Measurements from ENCODE around the gene TRIM59.
A peak's percentile ranks its signal among the peaks of the same experiment; 100 is the strongest.

The TRIM59 gene

DNA sequence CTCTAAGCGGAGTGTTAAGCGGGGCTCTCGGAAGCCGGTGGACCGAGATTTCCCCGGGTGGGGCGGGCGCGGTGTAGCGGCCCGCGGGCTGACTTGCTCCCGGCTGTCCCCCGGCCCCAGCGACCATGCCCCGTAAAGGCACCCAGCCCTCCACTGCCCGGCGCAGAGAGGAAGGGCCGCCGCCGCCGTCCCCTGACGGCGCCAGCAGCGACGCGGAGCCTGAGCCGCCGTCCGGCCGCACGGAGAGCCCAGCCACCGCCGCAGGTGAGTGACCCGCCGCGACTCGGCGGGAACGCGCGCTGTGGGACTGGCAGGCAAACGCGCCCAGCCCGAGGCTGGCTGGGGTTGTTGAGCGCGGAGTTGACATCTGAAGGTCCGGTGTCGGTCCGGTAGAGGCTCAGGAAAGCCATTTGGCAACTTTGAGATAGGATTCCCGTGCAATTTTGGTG, 48.9 kb downstream of the TRIM59 start:
- peak overlapping the region; percentile 91 for H3K27ac ChIP-seq (ENCODE audit: extremely low read depth, low read depth, low read length)
- H3K36me3 ChIP-seq (ENCODE audit: control insufficient read depth in 2 of 2, insufficient read depth in 1 of 2, low read length in 2 of 2) = peaks cover 5 to 42% of the 10 kb centered on the region in 2 experiments; a peak in 2 of 3 replicates
- CTCF ChIA-PET = interaction anchor here (0.6 kb wide), 1 partner anchor 25 kb away, joined by 4 read pairs; no protein-coding TSS in a partner anchor
- H3K4me1 ChIP-seq (ENCODE audit: control insufficient read depth, insufficient read depth, low read length) = no peaks in the 10 kb centered on the region
- peak overlapping the region; percentile 72 for H3K4me3 ChIP-seq (ENCODE audit: low read depth, low read length)
- POLR2A ChIA-PET = interaction anchor here (0.9 to 1.4 kb wide), 2 partner anchors 11 to 49 kb away, joined by 4 to 7 read pairs; partner anchors contain the start of gene TRIM59
- H3K9me3 ChIP-seq (ENCODE audit: control insufficient read depth, insufficient read depth, low read depth, low read length) = no peaks in the 10 kb centered on the region
- TF ChIP-seq, protein P1, sequence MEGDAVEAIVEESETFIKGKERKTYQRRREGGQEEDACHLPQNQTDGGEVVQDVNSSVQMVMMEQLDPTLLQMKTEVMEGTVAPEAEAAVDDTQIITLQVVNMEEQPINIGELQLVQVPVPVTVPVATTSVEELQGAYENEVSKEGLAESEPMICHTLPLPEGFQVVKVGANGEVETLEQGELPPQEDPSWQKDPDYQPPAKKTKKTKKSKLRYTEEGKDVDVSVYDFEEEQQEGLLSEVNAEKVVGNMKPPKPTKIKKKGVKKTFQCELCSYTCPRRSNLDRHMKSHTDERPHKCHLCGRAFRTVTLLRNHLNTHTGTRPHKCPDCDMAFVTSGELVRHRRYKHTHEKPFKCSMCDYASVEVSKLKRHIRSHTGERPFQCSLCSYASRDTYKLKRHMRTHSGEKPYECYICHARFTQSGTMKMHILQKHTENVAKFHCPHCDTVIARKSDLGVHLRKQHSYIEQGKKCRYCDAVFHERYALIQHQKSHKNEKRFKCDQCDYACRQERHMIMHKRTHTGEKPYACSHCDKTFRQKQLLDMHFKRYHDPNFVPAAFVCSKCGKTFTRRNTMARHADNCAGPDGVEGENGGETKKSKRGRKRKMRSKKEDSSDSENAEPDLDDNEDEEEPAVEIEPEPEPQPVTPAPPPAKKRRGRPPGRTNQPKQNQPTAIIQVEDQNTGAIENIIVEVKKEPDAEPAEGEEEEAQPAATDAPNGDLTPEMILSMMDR (tag by site-specific recombination; IDR thresholded peaks at IDR 0.05) = no peak
- TF ChIP-seq ZNF24 (tag by site-specific recombination; IDR thresholded peaks at IDR 0.05) (no peak), YY1 (tag by site-specific recombination; IDR thresholded peaks at IDR 0.05) (no peak), ZNF521 (tag by site-specific recombination; IDR thresholded peaks at IDR 0.05) (no peak), ZIC2 (tag by site-specific recombination; IDR thresholded peaks at IDR 0.05) (peak; percentile 16; the same call in 1 of the 2 replicates), TCF7L2 (IDR thresholded peaks at IDR 0.05; ENCODE audit: borderline replicate concordance, low read depth, low read length) (no peak), BCL11B (tag by site-specific recombination; IDR thresholded peaks at IDR 0.05; ENCODE audit: low read depth) (0 out of 2 replicates have a peak, but pooled peaks have one; percentile 3)
- TF ChIP-seq, protein P2, sequence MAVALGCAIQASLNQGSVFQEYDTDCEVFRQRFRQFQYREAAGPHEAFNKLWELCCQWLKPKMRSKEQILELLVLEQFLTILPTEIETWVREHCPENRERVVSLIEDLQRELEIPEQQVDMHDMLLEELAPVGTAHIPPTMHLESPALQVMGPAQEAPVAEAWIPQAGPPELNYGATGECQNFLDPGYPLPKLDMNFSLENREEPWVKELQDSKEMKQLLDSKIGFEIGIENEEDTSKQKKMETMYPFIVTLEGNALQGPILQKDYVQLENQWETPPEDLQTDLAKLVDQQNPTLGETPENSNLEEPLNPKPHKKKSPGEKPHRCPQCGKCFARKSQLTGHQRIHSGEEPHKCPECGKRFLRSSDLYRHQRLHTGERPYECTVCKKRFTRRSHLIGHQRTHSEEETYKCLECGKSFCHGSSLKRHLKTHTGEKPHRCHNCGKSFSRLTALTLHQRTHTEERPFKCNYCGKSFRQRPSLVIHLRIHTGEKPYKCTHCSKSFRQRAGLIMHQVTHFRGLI (tag by site-specific recombination; IDR thresholded peaks at IDR 0.05) = peak; percentile 63; the same call in 1 of the 2 replicates
- TF ChIP-seq, protein P3, sequence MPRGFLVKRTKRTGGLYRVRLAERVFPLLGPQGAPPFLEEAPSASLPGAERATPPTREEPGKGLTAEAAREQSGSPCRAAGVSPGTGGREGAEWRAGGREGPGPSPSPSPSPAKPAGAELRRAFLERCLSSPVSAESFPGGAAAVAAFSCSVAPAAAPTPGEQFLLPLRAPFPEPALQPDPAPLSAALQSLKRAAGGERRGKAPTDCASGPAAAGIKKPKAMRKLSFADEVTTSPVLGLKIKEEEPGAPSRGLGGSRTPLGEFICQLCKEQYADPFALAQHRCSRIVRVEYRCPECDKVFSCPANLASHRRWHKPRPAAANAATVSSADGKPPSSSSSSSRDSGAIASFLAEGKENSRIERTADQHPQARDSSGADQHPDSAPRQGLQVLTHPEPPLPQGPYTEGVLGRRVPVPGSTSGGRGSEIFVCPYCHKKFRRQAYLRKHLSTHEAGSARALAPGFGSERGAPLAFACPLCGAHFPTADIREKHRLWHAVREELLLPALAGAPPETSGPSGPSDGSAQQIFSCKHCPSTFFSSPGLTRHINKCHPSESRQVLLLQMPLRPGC (tag by site-specific recombination; IDR thresholded peaks at IDR 0.05) = no peak
- TF ChIP-seq, protein P4, sequence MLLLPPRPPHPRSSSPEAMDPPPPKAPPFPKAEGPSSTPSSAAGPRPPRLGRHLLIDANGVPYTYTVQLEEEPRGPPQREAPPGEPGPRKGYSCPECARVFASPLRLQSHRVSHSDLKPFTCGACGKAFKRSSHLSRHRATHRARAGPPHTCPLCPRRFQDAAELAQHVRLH (tag by site-specific recombination; IDR thresholded peaks at IDR 0.05) = no peak
- TF ChIP-seq, protein P5, sequence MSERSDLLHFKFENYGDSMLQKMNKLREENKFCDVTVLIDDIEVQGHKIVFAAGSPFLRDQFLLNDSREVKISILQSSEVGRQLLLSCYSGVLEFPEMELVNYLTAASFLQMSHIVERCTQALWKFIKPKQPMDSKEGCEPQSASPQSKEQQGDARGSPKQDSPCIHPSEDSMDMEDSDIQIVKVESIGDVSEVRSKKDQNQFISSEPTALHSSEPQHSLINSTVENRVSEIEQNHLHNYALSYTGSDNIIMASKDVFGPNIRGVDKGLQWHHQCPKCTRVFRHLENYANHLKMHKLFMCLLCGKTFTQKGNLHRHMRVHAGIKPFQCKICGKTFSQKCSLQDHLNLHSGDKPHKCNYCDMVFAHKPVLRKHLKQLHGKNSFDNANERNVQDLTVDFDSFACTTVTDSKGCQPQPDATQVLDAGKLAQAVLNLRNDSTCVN (tag by site-specific recombination; optimal IDR thresholded peaks at IDR 0.05) = peak; percentile 58

DNA sequence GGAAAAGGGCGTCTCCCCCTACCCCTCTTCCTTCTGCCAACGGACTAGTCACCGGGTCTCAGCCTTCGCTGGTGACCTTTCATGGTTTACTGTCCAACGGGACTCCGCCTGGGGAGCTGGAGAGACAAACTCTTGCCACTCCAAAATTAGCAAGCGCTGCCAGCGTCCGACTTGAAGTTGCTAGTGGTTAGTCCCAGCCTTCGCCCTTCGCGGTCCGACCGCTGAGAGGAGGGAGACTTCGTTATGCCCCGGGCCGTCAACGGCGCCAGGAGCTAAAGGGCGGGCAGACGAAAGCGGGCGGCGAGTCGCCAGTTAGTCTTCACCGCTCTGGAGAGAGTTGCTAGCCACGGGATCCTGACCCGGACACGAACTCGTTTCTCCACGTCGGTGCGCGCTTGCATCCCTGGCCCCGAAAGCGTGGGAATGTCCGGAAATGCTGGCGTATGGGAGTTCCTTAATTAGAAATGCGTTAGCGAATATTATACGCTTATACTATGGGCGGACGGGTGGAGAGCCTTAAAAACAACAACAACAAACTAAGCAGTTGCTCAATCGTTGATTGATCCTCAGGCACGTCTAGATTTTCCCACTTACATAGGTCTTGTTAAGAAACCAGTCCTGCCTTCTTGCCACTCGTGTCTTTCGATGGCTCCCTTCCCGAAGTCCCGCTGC, 49.4 kb downstream of the TRIM59 start:
- peak overlapping the region; percentile 72 for H3K4me3 ChIP-seq (ENCODE audit: low read depth, low read length)
- ChIA-PET CTCF (interaction anchor here (0.6 kb wide), 1 partner anchor 61 kb away, joined by 4 read pairs; no protein-coding TSS in a partner anchor), POLR2A (interaction anchor here (0.7 to 1.6 kb wide), 4 partner anchors 9 to 164 kb away, joined by 3 to 9 read pairs (median 4); partner anchors contain the start of gene TRIM59)
- no peak for TF ChIP-seq ZNF292 (tag by site-specific recombination; IDR thresholded peaks at IDR 0.05; ENCODE audit: borderline replicate concordance, low read depth)
- peak; percentile 38; the same call in 1 of the 2 replicates for TF ChIP-seq PRDM1 (tag by site-specific recombination; IDR thresholded peaks at IDR 0.05)
- TF ChIP-seq ZNF24 (tag by site-specific recombination; IDR thresholded peaks at IDR 0.05) = no peak
- no peak for TF ChIP-seq ZNF521 (tag by site-specific recombination; IDR thresholded peaks at IDR 0.05)
- TF ChIP-seq ZBTB20 (tag by site-specific recombination; IDR thresholded peaks at IDR 0.05) = peak; percentile 2; the same call in 1 of the 2 replicates
- H3K4me1 ChIP-seq (ENCODE audit: control insufficient read depth, insufficient read depth, low read length) = no peaks in the 10 kb centered on the region
- H3K36me3 ChIP-seq (ENCODE audit: control insufficient read depth in 2 of 2, insufficient read depth in 1 of 2, low read length in 2 of 2) = peaks cover 0 to 38% of the 10 kb centered on the region in 2 experiments; a peak in 2 of 3 replicates
- H3K27ac ChIP-seq (ENCODE audit: extremely low read depth, low read depth, low read length) = peak overlapping the region; percentile 91
- no peaks in the 10 kb centered on the region for H3K9me3 ChIP-seq (ENCODE audit: control insufficient read depth, insufficient read depth, low read depth, low read length)
